Activated CD4-positive, alpha-beta memory T cell treated with anti-CD3 and anti-CD28 coated beads for 36 hours (primary cell): ENCODE data around the gene SEMA3B. TPM values are rescaled to one million over a fixed set of nuclear protein-coding genes. Genes with fewer than 3 reads are reported as not detected.

Experiments used
- CTCF ChIA-PET: fragments of 350-600 bp; sonication (Branson Sonifier 250); formaldehyde crosslinking; loops from one replicate; lab custom pipeline; 2021; ENCODE audit warnings: antibody characterized with exemption, inconsistent platforms; lab: Charles Lee
- POLR2A ChIA-PET: fragments of 350-600 bp; sonication (Branson Sonifier 250); formaldehyde crosslinking; loops from one replicate; lab custom pipeline; 2021; ENCODE audit warnings: antibody characterized with exemption; lab: Charles Lee
- DNase-seq: peaks from one replicate; pipeline ENCODE4 v3.0.0-alpha.2; 2020
- H3K27ac Mint-ChIP-seq: one replicate; pipeline ENCODE4 v1.8.0; 2021; ENCODE audit warnings: mixed read lengths
- H3K27me3 Mint-ChIP-seq: one replicate; pipeline ENCODE4 v1.8.0; 2021; ENCODE audit warnings: mixed read lengths
- H3K36me3 Mint-ChIP-seq: one replicate; pipeline ENCODE4 v1.8.0; 2021; ENCODE audit warnings: mixed read lengths
- H3K4me1 Mint-ChIP-seq: one replicate; pipeline ENCODE4 v1.8.0; 2021; ENCODE audit warnings: low read depth, mixed read lengths
- H3K4me3 Mint-ChIP-seq: one replicate; pipeline ENCODE4 v1.8.0; 2021; ENCODE audit warnings: mild to moderate bottlenecking, mixed read lengths
- H3K9me3 Mint-ChIP-seq: one replicate; pipeline ENCODE4 v1.8.0; 2021; ENCODE audit warnings: mixed read lengths
- intact Hi-C: fragments of 100-400 bp; cut with micrococcal nuclease; formaldehyde crosslinking; loops from one replicate; pipeline ENCODE4 v1.15.1; 2023
- total RNA-seq, 2 experiments: library from RNA; stranded (reverse); gene quantifications; one replicate each; pipeline ENCODE4 v1.2.3, GENCODE V29; 2021

The SEMA3B gene
- total RNA-seq, 2 experiments from 2014 or later, result 0.86 to 0.97 TPM

DNA sequence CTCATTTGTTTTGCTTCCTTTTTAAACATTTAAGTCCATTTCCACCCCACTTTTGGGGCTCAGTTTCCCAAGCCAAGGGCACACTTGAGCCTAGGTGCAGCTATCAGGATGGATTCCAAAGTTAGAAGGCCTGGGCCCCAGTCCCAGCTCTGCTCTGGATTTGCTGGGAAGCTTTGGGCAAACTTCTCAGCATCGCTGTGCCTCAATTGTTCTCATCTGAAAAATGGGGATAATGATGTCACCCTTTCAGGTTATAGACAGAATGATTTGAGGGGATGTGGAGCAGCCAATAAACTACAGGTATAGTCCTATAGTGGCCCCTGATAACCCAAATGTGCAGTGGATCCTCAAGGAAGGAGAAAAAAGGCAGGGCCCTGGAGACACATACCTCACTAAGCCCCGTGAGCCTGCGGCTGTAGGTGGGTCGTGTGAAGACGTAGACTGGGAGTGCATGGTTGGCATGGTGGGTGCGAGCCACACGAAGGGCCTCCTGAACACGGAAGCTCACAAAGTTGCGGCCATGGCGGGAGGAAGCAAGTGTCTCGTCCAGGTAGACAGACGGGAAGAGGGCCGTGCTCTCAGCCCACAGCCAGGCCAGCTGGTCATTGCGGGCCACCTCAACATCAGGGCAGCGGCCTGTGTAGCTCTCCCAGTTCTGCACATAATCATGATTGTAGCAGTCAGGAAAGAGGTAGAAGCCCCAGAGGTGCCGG lies 50.4 kb downstream of the SEMA3B start:
- POLR2A ChIA-PET, result interaction anchor here (1.4 to 2.4 kb wide), 3 partner anchors 9 to 20 kb away, joined by 4 to 7 read pairs (median 7); partner anchors contain the start of genes HYAL3, NAA80 and TUSC2
- CTCF ChIA-PET, result interaction anchor here (0.6 to 0.7 kb wide), 2 partner anchors 63 to 92 kb away, joined by 3 read pairs; no protein-coding TSS in a partner anchor
- Mint-ChIP-seq H3K9me3 (no peaks in the 10 kb centered on the region), H3K27ac (no peak overlapping the region), H3K4me1 (peaks cover 33% of the 10 kb centered on the region), H3K4me3 (no peak overlapping the region), H3K27me3 (no peaks in the 10 kb centered on the region), H3K36me3 (no peaks in the 10 kb centered on the region)
- intact Hi-C loops, result no loop called here
- DNase-seq, result no peak

DNA sequence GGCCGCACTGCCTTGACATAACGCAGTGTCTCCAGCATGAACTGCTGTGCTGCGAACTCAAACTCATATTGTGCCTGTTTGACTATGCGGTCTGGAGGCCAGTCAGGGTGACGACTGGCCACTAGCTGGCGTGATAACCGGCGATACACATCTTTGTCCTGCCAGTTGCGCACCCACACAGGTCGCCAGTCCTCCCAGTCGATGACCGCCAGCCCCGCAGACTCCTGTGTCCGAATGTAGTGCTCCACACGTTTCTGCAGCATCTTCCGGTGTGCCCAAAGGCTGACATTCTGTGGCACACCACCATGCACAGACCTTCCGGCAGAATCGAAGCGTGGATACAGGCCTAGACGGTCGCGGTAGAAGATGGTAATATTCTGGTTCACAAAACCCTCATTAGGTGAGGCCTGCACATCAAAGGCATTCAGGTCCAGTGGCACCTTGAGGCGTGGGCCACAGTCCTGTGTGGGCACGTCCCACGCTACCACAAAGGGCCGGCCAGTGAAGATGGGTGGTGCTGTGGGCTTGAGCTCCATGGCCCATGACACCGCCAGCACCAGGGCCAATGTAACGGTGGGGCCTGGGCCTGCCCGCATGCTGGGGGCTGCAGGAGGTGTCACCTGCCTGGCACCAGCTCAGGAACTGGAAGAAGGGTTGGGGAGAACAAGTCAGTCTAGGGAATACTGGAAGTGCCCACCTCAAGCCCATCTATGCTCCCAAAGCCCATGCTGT lies 51.1 kb downstream of the SEMA3B start:
- Mint-ChIP-seq H3K36me3 (no peaks in the 10 kb centered on the region), H3K4me1 (peaks cover 33% of the 10 kb centered on the region), H3K4me3 (peak overlapping the region; percentile 78), H3K27ac (no peak overlapping the region), H3K27me3 (no peaks in the 10 kb centered on the region), H3K9me3 (no peaks in the 10 kb centered on the region)
- intact Hi-C loops, result no loop called here
- ChIA-PET CTCF (interaction anchor here (1.0 to 2.2 kb wide), 3 partner anchors 21 to 73 kb away, joined by 3 to 16 read pairs (median 3); partner anchors contain the start of genes HYAL3 and NAA80), POLR2A (interaction anchor here (2.4 kb wide), 1 partner anchor 16 kb away, joined by 7 read pairs; no protein-coding TSS in a partner anchor)
- DNase-seq, result no peak

DNA sequence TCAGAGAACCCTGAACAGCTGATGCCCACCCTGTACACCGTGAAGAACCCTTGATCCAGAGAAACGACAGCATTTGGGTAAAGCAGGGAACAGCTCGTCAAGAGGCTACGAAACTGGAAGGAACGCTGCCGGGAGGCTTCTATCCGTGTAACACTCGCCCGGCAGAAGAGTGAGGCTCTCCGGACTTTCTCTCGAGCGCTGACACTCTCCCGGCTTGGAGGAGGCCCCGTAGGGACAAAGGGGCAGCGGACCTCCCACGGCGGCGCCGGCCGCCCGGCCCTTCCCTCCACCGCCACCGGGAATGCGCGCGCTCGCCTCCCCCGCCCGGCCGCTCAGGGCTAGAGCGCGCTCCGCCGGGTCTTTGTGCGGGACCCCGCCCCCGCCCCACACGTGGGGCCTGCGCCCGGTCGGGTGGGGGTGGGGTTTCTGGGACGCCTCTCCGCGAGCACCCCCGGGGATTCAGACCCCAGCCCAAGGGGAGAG lies 51.9 kb downstream of the SEMA3B start:
- POLR2A ChIA-PET, result interaction anchor here (2.4 kb wide), 1 partner anchor 15 kb away, joined by 7 read pairs; no protein-coding TSS in a partner anchor
- Mint-ChIP-seq H3K4me1 (peaks cover 33% of the 10 kb centered on the region), H3K9me3 (no peaks in the 10 kb centered on the region), H3K27me3 (no peaks in the 10 kb centered on the region), H3K36me3 (no peaks in the 10 kb centered on the region), H3K27ac (peak overlapping the region; percentile 16), H3K4me3 (peak overlapping the region; percentile 78)
- peak; percentile 70 for DNase-seq
- CTCF ChIA-PET, result interaction anchor here (0.5 to 2.2 kb wide), 11 partner anchors 10 to 221 kb away, joined by 3 to 16 read pairs (median 4); partner anchors contain the start of genes HYAL3 and NAA80
- intact Hi-C loops, result loop anchor here (1.0 kb wide), 2 partner anchors 16 to 22 kb away; partner anchors contain the start of genes HYAL3 and NAA80

DNA sequence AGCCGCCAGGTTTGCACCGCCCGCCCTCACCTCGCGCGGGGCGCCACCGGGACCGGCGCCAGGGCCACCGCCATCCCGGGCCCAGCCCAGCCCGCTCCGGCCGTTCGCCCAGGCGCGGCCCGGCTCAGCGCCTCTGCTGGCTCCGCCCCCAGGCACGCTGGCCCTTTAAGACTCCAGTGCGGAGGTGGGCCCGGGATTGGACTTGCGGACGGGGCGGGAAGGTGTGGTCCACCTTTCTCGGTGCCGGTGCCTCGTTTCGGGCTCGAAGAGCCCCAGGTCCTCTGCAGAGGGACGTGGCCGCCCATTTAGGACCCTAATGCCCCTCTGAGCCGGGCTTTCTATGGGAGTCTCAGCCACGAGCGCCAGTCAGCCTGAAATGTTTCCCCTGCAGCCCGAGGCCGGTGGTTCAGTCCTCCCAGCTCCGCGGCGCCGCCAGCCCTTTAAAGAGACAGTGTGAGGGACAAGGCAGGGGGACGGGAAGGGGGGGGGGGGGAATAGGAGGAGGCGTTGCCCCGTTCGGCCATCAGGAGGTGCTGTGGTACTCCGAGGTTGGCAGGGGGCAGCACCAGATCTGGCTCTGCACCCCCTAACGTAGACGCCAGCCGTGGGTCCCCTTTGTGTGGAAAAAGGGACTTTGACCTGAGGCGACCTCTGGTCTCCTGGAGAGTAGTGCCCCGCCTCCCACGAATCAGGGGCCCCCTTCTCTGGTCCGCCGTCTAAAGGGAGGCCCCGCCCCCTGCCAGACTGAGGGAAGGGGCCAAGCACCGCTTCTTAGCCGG lies 52.6 kb downstream of the SEMA3B start:
- POLR2A ChIA-PET, result interaction anchor here (0.6 kb wide), 1 partner anchor 12 kb away, joined by 3 read pairs; no protein-coding TSS in a partner anchor
- CTCF ChIA-PET, result interaction anchor here (0.5 to 2.2 kb wide), 10 partner anchors 10 to 221 kb away, joined by 3 to 16 read pairs (median 4); partner anchors contain the start of genes GNAI2, HYAL3 and NAA80
- Mint-ChIP-seq H3K4me1 (peaks cover 30% of the 10 kb centered on the region), H3K27ac (peak overlapping the region; percentile 86), H3K27me3 (no peaks in the 10 kb centered on the region), H3K4me3 (peak overlapping the region; percentile 77), H3K36me3 (peaks cover 2% of the 10 kb centered on the region), H3K9me3 (no peaks in the 10 kb centered on the region)
- peak; percentile 88 for DNase-seq
- intact Hi-C loops, result loop anchor here (1.0 kb wide), 2 partner anchors 16 to 22 kb away; partner anchors contain the start of genes HYAL3 and NAA80

DNA sequence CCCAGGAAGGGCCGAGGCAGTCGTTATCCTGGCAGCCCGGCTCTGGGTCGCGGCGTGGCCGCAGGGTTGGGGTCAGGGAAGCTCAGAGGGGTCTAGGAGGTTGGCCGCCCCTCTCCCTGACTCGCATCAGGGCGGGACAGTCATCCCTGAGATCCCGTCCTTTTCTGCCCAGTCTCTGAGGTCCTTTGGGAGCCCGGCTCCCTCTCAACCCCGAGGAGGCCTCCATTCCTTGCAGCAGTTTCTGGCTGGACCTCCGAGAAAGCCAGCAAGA lies 53.1 kb downstream of the SEMA3B start:
- CTCF ChIA-PET, result interaction anchor here (0.8 to 3.3 kb wide), 8 partner anchors 9 to 220 kb away, joined by 3 to 16 read pairs (median 4); partner anchors contain the start of genes GNAI2, HYAL3 and NAA80
- Mint-ChIP-seq H3K36me3 (peaks cover 2% of the 10 kb centered on the region), H3K4me1 (peaks cover 29% of the 10 kb centered on the region), H3K27ac (no peak overlapping the region), H3K27me3 (no peaks in the 10 kb centered on the region), H3K4me3 (peak overlapping the region; percentile 77), H3K9me3 (no peaks in the 10 kb centered on the region)
- DNase-seq, result no peak
- intact Hi-C loops, result no loop called here
- POLR2A ChIA-PET, result interaction anchor here (0.6 kb wide), 1 partner anchor 11 kb away, joined by 3 read pairs; no protein-coding TSS in a partner anchor

DNA sequence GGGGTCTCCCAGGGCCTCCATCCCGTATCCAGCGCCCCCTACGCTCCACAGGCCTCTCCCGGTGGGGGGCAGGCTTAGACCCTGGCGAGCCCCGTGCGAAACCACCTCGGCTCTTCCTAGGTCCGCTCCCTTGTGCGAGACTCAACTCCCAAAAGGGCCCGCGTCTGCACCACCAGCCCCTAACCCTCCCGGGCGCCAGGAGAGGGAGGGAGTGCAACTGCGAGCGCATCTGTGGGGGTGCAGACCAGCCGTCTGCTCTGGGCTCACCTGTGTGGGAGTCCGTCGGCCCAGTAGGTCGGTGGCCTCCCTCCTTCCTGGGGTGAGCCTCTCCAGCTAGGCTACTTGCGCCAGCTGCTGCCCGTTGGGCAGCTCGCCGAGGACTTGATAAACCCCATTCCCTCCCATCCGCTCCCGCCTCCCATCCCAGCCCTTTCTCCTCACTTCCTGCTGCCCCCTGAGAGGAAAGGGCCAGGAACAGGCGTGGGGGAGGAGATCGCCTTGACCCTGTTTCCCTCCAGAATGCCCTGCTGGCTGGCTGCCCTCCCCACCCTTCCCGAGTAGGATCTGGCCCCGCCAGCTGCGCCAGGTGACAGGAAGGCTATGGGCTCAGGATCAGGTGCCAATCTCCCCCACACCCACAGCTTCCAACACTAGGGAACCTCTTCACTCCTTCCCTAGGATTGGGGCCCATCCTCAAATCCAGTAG lies 53.6 kb downstream of the SEMA3B start, which contains the start of gene HYAL2:
TSS of gene HYAL2 (minus strand) at position 360 of the 706 bp plus-strand sequence. CDS start 2,256 bp downstream, outside the sequence.
- ChIA-PET CTCF (interaction anchor here (0.6 to 3.3 kb wide), 5 partner anchors 9 to 571 kb away, joined by 3 to 15 read pairs (median 9); partner anchors contain the start of genes CYB561D2 and NPRL2), POLR2A (interaction anchor here (1.0 kb wide), 1 partner anchor 14 kb away, joined by 3 read pairs; no protein-coding TSS in a partner anchor)
- intact Hi-C loops, result no loop called here
- H3K27ac Mint-ChIP-seq, result peak within 1 kb of the TSS; percentile 86
- H3K36me3 Mint-ChIP-seq, result peaks cover 2% of the 10 kb centered on the region
- peaks cover 32% of the 10 kb centered on the region for H3K4me1 Mint-ChIP-seq
- peak within 1 kb of the TSS; percentile 77 for H3K4me3 Mint-ChIP-seq
- H3K9me3 Mint-ChIP-seq, result no peaks in the 10 kb centered on the region
- H3K27me3 Mint-ChIP-seq, result no peaks in the 10 kb centered on the region
- no peak for DNase-seq

DNA sequence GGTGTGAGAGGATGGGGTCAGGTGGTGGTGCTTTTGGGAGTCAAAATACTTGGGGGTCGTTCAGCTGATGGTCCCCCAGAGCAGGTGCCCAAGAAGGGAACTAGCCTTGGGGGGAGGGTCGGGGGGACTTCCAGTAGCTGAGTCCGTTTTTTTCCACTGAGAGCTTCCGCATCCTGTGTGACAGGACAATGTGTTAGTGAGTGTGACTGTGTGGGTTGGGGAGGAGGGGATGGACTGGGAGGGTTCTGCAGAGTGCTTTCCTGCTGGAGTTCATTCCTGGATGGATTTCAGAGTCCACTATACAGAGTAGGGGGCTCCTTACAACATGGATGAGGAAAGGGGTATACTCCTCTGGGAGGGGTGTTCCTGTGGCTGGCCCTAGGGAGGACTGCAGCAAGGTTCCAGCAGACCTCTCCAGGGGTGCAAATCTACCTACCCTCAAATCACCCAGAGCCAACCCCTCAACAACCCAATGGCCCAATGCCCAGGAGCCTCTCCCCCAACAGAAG lies 54.2 kb downstream of the SEMA3B start:
- Mint-ChIP-seq H3K4me1 (peaks cover 34% of the 10 kb centered on the region), H3K36me3 (peaks cover 2% of the 10 kb centered on the region), H3K9me3 (no peaks in the 10 kb centered on the region), H3K27ac (no peak overlapping the region), H3K27me3 (no peaks in the 10 kb centered on the region), H3K4me3 (no peak overlapping the region)
- intact Hi-C loops, result no loop called here
- ChIA-PET CTCF (interaction anchor here (0.6 to 4.9 kb wide), 8 partner anchors 12 to 572 kb away, joined by 3 to 30 read pairs (median 10); partner anchors contain the start of genes CYB561D2, HYAL3, LSMEM2 and NAA80), POLR2A (interaction anchor here (1.0 kb wide), 1 partner anchor 14 kb away, joined by 3 read pairs; no protein-coding TSS in a partner anchor)
- DNase-seq, result no peak

DNA sequence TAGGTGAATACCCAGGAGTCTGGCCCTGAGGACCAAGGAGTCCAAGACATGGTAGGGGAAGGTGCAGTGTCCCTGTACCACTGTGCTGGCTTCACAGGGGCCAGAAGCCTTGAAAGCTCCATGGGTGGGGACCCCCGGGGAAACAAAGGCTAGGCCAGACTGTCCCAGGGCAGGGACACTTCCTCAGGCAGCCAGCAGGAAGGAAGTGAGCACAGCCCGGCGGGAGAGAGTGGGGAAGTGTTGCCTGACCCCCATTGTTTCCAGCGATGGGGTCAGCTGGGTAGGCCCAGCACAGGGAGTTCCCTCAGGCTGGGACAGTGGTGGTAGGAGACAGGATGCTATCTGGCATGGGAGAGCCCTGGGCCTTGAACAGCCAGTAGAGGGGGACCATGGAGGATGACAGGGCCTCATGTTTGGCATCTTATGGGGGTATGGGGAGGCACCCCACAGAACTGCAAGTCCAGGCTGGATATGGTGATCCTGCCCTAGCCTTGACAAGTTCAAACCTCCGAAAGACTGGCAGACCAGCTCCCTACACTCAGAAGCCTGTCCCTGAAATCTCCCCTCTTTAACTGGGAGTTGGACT lies 54.8 kb downstream of the SEMA3B start:
- no peaks in the 10 kb centered on the region for H3K9me3 Mint-ChIP-seq
- H3K4me3 Mint-ChIP-seq, result no peak overlapping the region

DNA sequence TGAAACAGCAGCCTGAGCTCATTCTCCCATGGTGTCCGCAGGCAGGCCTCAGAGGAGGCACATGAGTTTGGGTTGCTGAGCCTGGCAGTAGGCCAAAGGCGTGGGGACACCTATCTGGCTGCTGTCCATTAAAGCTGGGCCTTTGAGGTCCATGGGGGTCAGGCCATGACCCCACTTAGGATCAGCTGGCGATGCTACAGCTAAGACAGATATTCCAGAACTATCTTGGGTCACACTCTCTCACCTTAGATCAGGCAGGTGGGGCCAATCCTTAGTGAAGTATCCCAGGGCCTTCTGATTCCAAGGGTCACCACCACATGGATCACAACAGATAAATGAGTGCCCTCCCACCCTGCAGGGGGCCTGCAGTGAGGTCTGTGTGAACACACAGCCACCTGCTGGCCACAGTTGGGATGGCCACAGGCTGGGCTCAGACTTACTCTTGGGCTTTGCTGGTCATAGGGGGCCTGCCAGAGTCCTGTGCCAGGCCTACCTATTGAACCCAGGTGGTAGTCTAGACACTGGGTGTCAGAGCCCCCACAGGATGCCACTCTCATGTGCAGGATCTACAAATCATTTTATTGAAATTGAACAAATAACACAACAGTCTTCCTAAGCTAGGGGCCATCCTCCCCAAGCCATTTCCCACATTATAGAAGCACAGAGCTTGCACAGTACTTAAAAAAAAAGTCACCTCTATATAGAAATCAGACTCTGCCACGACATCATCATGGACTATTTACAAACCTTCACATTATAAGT lies 55.6 kb downstream of the SEMA3B start:
- Mint-ChIP-seq H3K27ac (no peak overlapping the region), H3K27me3 (no peaks in the 10 kb centered on the region), H3K4me3 (no peak overlapping the region), H3K36me3 (peaks cover 2% of the 10 kb centered on the region), H3K4me1 (peaks cover 32% of the 10 kb centered on the region), H3K9me3 (no peaks in the 10 kb centered on the region)
- DNase-seq, result peak; percentile 70
- CTCF ChIA-PET, result interaction anchor here (0.6 to 4.9 kb wide), 21 partner anchors 11 to 204 kb away, joined by 3 to 30 read pairs (median 5); partner anchors contain the start of genes CYB561D2, HYAL1, HYAL3 and IFRD2
- intact Hi-C loops, result loop anchor here (1.0 kb wide), 1 partner anchor 50 kb away; no protein-coding TSS in a partner anchor
- POLR2A ChIA-PET, result interaction anchor here (0.6 to 1.8 kb wide), 4 partner anchors 10 to 26 kb away, joined by 3 to 10 read pairs (median 4); partner anchors contain the start of genes HYAL3 and NAA80

More for the DNA sequence above, 54.8 kb downstream of the SEMA3B start:
- Mint-ChIP-seq H3K27ac (no peak overlapping the region), H3K4me1 (peaks cover 37% of the 10 kb centered on the region), H3K27me3 (no peaks in the 10 kb centered on the region), H3K36me3 (peaks cover 2% of the 10 kb centered on the region)
- ChIA-PET CTCF (interaction anchor here (0.6 to 4.9 kb wide), 21 partner anchors 10 to 572 kb away, joined by 3 to 30 read pairs (median 5); partner anchors contain the start of genes CYB561D2, HYAL1, HYAL3 and IFRD2), POLR2A (interaction anchor here (1.0 to 1.8 kb wide), 4 partner anchors 10 to 24 kb away, joined by 3 to 10 read pairs (median 4); partner anchors contain the start of genes HYAL3 and NAA80)
- DNase-seq, result no peak
- intact Hi-C loops, result loop anchor here (1.0 kb wide), 1 partner anchor 49 kb away; no protein-coding TSS in a partner anchor
